Fibroblast of villous mesenchyme (primary cell): ENCODE data around the gene PPP3CA. TPM values are rescaled to one million over a fixed set of nuclear protein-coding genes. Genes with fewer than 3 reads are reported as not detected.

ENCODE experiments used
- DNase-seq: peaks from one replicate; pipeline ENCODE4 v3.0.0-alpha.2; 2010; ENCODE audit warnings: low read depth
- H3K4me3 ChIP-seq: 2 replicates; pipeline ENCODE4 v1.5.1; 2011; ENCODE audit warnings: low read depth, mild to moderate bottlenecking, low read length
- total RNA-seq: library from RNA; depleted of rRNA; stranded (reverse); fragments of >200 nt; gene quantifications from 2 replicates; pipeline ENCODE4 v1.2.3, GENCODE V29; 2012
- TF ChIP-seq, protein P1 (sequence below): IDR thresholded peaks from 2 replicates; pipeline ENCODE4 v1.5.1; 2012; ENCODE audit warnings: low read depth, mild to moderate bottlenecking, low read length; ENCODE audit not compliant: insufficient read depth

PPP3CA gene
- total RNA-seq, 1 donor = 47.9 TPM

- TF ChIP-seq, protein P1, sequence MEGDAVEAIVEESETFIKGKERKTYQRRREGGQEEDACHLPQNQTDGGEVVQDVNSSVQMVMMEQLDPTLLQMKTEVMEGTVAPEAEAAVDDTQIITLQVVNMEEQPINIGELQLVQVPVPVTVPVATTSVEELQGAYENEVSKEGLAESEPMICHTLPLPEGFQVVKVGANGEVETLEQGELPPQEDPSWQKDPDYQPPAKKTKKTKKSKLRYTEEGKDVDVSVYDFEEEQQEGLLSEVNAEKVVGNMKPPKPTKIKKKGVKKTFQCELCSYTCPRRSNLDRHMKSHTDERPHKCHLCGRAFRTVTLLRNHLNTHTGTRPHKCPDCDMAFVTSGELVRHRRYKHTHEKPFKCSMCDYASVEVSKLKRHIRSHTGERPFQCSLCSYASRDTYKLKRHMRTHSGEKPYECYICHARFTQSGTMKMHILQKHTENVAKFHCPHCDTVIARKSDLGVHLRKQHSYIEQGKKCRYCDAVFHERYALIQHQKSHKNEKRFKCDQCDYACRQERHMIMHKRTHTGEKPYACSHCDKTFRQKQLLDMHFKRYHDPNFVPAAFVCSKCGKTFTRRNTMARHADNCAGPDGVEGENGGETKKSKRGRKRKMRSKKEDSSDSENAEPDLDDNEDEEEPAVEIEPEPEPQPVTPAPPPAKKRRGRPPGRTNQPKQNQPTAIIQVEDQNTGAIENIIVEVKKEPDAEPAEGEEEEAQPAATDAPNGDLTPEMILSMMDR = no peak
- no peak overlapping the region for H3K4me3 ChIP-seq
- DNase-seq = no peak
Observed at GRCh38 chr4:101119141-101119540, 228.2 kb downstream of the PPP3CA start.

DNA sequence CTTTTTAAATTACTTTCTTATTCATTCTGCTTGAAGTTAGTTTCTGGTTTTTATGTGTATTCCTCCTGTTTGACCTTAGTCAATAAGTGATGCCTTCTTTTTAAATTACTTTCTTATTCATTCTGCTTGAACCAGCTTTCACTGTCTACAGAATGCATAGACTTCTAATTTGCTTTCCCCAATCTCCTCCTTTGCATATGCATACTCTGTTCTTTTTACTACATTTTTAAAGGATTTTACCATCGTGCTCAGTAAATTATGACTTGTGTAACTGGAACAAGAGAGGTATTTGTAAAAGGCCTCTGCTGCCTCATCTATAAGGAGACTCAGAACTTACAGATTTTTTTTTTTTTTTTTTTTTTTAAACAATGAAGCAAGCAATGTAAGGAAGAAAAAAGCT is 228.7 kb downstream of the PPP3CA start:
- no peak overlapping the region for H3K4me3 ChIP-seq
- TF ChIP-seq, protein P1 = no peak
- DNase-seq = no peak

- H3K4me3 ChIP-seq = no peak overlapping the region
- DNase-seq = no peak
- TF ChIP-seq, protein P1 = no peak
Observed at GRCh38 chr4:101115887-101116286, 231.4 kb downstream of the PPP3CA start.

DNA sequence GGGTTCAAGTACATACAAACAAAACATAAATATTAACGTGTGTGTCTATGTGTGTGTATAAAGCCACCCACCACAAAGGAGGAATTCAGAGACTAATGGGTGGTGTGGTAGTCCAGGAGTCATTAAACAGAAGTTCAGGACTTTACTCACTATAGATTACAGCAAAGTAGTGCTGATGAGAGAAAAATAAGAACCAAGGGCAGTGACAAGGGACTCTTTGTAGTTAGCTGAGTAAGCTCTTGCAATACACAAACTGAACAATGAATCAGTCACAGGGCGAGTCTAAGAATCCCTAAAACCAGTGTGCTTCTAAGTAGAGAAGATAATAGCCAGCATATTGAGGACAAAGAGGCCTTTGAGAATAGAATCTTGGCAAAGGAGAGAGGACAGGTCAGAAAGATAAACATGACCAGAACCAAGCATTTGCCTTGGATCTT is 232.4 kb downstream of the PPP3CA start:
- TF ChIP-seq, protein P1 = no peak
- DNase-seq = no peak
- no peak overlapping the region for H3K4me3 ChIP-seq

DNA sequence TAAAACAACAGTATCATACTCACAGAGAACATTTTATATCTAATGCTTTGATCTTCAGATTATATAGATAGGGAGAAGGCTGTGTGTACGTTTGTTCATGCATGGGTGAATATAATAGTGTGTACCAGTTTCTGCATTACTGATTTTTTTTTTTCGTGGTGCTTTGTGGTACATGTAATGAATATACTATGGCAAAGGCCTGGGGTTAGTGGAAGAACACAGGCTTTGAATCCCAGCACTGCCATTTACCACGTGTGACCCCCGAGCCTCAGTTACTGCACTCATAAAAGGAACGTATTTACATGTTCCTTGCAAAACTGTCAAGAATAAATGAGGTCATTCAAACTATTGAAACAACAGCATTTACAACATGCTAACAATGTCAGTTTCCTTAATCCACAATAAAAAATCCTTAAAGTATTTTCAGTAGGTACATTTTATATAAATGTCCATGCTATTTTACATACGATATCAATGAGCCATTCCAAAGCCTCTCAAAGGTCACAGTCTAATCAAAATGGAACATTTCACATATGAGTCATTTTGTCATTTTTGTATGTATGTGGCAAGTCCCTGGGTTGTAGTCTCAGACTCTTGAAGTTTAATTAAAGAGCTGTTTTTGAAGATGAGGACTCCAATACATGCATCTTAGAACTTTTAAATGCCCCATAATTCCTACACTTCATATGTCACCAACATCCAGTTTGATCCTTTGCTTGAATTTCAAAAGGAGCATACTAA is 242.8 kb downstream of the PPP3CA start:
- no peak overlapping the region for H3K4me3 ChIP-seq
- no peak for DNase-seq
- TF ChIP-seq, protein P1 = no peak

- peak; percentile 75 for DNase-seq
- TF ChIP-seq, protein P1 = no peak
- no peak overlapping the region for H3K4me3 ChIP-seq
Observed at GRCh38 chr4:101103381-101104142, 243.8 kb downstream of the PPP3CA start.
